C4-2B (cell line): ENCODE data around the gene HPS4.

Experiments
- CTCF ChIP-seq: fragments of 450-650 bp; conservative IDR thresholded peaks from 2 replicates; pipeline ENCODE4 v1.5.1; 2017; ENCODE audit warnings: mild to moderate bottlenecking
- ZFX ChIP-seq: fragments of 450-650 bp; IDR thresholded peaks from 2 replicates; pipeline ENCODE4 v1.6.1; 2017

DNA sequence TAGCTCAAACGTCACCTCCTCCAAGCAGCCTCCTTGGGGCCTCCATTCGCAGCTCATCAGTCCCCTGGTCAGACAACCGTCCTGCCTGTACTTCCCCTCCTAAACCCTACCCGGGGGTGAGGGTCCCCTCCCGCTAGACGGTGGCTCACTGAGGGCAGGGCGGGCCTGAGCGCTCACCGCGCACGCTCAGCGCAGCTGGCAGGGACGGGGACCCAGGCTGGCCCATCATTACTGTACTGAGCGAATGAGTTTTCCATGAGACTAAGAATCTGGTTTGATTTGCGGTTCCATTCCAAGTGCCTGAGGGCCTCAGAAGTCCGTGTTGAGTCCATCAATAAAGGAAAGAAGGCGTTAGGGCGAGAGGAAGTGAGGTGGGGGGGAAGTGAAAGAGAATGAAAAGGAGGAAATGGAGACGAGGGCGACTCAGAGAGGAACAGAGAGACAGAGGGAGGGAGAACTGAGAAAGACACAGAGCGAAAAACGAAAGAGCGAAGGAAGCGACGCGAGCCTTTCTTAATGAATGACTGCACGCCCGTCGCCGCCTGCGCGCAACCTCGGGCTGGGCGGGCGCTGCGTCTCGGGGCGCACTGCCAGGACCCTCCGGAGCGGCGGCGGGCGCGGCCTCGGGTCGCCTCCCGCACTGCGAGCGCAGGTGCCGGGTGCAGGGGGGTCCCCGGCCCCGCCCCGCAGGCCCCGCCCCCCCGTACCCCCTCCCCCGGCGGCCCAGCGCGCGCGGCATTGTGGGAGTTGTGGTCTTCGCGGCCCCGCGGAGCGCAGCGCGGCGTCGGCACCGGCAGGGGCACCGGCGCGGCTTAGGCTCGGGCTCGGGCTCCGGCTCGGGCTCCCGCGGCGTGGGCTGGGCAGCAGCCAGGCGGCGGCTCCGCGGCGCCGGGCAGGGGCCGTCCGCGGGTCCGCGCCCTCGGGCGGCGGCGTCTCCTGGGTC lies 54.8 kb downstream of the HPS4 start, which contains the start of gene ASPHD2:
- no peak for TF ChIP-seq CTCF
- TF ChIP-seq ZFX: no peak
